HG03280 (cell line): Measurements from ENCODE around the gene ZNF689.
"Not testable (repeated sequence)": the region's sequence is repeated elsewhere in the genome, so short reads cannot be mapped to it uniquely, and the experiment has no call there.

Source experiments
- ATAC-seq: cut with Tn5 transposase; IDR thresholded peaks from one replicate; pipeline ENCODE4 v1.9.1; 2021; ENCODE audit warnings: mild to moderate bottlenecking, moderate library complexity; ENCODE audit not compliant: unreplicated experiment

Gene ZNF689

DNA sequence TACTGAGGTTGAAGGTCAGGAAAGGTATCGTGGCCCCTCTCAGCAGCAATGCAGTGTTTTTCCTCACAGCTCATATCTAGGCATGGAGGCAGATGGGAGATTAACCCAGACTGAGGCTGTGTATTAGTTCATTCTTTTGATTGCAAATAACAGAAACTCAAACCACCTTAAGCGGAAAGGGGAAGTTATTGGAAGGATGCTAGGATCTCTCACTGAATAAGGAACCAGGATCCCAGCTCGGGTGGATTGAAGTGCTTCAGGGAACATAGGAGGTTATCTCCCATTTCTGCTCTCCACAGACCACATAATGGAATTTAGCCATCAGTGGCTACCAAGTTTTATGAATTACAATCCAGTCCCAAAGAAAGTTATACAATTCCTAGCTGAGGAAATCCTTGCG lies 8.2 kb downstream of the ZNF689 start:
- no peak for ATAC-seq

DNA sequence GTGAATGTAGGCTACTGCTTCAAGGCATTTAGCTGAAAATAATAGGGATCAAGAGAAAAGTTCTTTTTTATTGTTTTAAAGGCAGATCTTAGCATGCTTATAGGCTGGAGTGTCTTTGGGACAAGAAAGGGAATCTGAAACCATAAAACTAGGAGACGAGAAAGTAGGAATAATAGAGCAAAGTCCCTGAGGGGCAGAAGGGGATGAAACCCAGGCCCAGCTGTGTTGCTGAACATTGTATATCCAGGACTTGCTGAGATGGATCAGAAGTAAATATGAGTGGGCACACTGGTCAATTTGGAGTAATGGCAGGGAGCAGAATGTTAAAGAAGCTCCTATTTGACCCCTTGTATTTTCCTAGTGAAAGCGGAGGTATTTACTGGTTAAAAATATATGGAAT lies 9.3 kb downstream of the ZNF689 start:
- ATAC-seq = no peak

DNA sequence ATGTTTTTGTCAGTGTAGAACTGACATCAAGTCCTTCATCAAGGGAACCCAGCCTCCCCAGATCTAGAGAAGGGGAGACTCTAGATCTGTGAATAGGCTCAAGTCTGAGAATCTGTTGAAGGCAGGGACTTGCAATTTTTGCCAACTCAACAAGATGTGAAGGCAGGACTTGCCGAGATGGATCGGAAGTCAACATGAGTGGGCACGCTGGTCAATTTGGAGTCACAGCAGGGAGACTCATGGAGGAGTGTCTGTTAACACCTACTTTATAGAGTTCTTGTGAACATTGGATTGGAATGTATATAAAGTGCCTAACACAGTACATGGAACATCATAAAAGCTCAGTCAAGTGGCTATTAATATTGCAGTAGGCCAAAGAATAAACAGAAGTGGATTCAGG lies 10.0 kb downstream of the ZNF689 start:
- ATAC-seq = no peak

DNA sequence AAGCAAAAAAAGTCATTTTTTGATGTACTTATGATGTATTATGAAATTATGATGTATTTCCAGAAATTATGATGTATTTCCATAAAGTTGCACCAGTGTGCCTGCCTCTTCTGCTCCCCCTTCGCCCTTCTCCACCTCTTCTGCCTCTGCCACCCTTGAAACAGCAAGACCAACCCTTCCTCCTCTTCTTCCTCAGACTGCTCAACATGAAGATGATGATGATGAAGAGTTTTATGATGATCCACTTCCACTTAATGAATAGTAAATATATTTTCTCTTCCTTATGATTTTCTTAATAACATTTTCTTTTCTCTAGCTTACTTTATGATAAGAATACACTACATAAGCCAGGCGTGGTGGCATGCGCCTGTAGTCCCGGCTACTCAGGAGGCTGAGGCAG lies 17.3 kb downstream of the ZNF689 start:
- no peak for ATAC-seq

DNA sequence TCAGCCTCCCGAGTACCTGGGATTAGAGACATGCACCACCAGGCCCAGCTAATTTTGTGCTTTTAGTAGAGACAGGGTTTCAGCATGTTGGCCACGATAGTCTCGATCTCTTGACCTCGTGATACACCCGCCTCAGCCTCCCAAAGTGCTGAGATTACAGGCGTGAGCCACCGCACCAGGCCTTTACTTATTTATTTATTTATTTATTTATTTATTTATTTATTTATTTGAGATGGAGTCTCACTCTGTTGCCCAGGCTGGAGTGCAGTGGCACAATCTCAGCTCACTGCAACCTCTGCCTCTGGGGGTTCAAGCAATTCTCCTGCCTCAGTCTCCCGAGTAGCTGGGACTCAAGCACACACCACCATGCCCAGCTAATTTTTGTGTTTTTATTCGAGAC lies 19.3 kb downstream of the ZNF689 start:
- ATAC-seq = not testable (repeated sequence)

DNA sequence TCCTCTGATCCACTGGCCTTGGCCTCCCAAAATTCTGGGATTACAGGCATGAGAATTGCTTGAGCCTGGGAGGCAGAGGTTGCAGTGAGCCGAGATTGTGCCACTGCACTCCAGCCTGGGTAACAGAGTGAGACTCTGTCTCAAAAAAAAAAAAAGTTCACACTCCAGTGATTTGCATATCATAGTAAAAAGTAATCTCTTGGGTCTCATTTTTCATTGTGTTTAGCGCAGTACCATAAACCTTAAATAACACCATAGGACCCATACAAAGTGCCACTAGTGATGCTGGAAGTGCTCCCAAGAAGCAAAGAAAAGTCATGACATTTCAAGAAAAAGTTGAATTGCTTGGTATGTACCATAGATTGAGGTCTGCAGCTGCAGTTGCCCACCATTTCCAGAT lies 20.6 kb downstream of the ZNF689 start:
- not testable (repeated sequence) for ATAC-seq

DNA sequence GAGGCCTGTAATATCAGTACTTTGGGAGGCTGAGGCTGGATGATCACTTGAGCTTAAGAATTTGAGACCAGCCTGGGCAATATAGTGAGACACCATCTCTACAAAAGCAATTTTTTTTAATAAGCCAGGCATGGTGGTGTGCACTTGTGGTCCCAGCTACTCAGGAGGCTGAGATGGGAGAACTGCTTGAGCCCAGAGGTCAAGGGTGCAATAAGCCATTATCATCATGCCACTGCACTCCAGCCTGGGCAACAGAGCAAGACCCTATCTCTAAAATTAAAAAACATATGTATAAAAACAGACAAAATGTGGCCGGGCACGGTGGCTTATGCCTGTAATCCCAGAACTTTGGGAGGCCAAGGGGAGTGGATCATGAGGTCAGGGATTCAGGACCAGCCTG lies 21.5 kb downstream of the ZNF689 start:
- no peak for ATAC-seq

DNA sequence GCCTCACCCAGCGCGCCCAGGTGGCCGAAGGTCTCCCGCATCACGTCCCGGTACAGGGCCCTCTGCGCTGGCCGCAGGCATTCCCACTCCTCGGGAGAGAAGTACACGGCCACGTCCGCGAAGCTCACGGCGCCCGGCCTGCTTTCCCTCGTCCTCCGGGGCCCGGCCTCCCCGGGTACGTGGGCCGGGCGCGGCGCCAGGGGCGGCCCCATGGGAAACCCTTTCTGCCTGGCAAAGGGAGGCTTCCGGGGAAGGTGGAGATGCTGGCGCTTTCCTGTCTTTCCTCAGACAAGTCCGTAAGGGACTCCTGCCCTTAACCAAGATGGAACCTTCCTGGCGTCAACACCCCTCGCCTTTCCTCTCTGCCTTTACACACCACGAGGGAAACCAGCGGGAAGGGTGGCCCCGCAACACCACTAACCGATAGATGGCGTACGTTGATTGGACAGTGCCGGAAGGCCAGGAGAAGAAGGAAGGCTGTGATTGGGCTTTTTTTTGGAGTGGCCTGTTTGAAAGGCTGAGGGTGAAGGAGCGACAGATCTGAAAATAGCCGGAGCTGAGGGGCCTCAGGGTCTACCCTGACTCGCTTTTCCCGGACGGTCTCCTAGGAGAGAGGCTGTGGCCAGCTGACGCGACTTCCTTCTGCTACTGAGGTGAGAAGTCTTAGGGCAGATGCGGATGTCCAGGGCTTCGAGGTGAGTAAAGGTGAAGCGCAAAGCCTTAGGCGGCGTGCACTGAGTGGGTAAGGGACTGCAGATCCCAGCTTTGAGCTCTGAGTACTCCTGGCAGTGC lies 24.6 kb downstream of the ZNF689 start, which contains the start of gene ZNF785:
Gene ZNF785, minus strand, starts transcription at position 298 of the 792 bp plus-strand sequence. Its CDS starts 86 bp downstream, at position 212.
- peak; percentile 90 for ATAC-seq

DNA sequence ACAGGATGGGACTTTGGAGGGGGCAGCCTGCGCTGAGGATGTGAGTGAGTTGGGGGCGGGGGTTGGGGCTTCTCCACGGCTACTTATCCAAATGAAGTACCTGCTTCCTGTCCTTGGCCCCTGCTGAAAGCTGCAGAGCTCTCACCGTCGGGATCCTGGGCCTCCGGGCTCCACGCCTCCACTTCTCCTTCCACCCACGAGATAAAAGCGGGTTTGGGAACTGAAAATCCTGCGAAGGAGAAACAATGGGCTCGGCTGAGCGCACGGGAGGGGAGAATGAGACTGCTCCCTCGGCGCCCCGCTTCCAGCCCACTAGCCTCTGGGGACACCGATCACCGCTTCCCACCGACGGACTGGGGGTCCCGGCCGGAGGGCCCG lies 25.2 kb downstream of the ZNF689 start:
- ATAC-seq = peak; percentile 37

DNA sequence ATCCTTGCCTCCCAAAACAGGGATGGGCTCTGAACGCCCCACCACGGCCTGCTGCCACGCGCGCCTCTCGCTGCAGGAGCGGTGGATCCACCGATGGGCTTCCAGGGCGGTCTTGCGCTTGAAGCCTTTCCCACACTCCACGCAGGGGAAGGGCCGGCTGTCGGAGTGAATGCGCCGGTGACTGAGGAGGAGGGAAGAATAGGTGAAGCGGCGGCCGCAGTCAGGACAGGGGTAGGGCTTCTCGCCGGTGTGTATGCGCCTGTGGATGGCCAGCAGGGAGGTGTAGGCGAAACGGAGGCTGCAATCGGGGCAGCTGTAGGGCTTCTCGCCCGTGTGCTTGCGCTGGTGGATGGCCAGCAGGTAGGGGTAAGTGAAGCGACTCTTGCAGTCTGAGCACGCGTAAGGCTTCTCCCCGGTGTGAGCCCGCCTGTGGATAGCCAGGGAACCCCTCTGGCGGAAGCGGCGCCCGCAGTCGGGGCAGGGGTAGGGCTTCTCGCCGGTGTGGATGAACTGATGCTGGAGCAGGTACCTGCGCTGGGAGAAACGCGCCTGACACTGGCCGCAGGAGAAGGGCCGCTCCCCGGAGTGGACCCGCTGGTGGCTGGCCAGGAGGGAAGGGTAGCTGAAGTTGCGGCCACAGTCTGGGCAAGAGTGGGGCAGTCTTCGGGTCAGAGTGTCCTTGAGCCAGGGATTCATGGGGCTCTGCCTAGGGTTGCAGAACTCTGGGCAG lies 27.4 kb downstream of the ZNF689 start:
- ATAC-seq = no peak

DNA sequence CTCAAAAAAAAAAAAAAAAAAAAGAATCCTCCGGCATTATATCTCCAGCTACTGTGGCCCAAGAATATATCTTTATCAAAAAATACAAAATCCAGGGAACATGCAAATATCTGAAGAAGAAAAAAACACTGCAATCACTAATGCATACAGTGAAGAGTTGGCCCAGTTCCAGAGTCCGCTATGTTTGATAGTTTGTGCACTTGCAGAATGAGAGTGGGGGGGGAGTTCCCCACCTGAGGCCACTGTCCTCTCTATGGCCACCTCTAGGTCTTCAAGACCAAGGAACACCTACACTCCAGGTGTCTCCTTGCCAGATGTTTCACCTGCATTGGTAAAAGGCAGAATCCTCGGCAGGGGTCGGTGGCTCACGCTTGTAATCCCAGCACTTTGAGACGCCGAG lies 28.7 kb downstream of the ZNF689 start:
- no peak for ATAC-seq

DNA sequence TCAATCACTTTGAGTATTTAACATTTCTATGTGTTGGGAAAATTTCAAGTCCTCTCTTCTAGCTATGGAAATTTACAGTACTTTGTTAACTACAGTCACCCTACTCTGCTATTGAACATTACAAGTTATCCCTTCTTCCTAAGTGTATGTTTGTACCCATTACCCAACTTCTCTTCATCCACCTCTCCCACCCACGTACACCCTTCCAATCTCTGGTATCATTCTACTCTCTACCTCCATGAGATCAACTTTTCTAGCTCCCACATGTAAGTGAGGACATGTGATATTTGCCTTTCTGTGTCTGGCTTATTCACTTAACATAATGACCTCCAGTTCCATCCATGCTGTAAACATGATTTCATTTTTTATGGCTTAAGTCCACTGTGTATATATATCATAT lies 35.5 kb downstream of the ZNF689 start:
- no peak for ATAC-seq

DNA sequence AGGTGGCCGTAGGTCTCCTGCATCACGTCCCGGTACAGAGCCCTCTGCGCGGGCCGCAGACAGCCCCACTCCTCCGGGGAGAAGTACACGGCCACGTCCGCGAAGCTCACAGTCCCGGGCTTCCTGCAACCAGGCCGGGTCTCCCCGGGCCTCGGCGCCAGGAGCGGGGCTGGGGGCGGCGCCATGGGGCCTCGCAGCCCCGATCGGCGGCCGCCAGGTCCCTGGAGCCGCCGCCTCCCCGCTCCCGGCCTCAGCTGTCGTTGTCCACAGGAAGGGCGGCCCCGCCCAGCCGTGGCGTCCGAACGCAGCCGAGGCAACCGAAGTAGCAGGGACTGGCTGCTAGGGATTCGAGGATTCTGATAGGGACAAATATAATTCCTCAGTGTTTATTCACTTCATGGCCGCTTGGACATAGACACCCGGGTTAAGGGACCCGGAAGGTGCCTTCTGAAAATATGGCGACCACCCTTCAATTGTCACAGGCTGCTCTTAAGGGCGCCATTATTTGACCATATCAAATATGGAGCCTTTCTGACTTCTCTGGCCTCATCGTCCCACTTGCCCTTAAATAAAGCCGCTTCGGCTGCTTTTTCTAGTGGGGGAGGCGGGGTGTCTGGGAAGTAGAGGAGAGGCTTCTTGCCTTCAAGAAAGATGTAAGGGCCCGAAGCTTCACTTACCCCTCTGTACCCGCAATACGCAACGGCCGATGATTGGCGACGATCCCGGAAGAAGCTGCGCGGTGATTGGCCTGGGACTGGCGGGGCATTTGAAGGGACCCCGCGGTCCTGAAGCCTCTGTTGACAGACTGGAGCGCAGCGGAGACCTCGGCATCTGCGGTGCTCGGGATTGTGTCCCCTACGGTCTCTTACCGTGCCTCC lies 38.5 kb downstream of the ZNF689 start, which contains the start of gene ZNF688:
Gene ZNF688, minus strand, starts transcription at position 270 of the 878 bp plus-strand sequence. Its CDS starts 85 bp downstream, at position 185.
- peak; percentile 80 for ATAC-seq

DNA sequence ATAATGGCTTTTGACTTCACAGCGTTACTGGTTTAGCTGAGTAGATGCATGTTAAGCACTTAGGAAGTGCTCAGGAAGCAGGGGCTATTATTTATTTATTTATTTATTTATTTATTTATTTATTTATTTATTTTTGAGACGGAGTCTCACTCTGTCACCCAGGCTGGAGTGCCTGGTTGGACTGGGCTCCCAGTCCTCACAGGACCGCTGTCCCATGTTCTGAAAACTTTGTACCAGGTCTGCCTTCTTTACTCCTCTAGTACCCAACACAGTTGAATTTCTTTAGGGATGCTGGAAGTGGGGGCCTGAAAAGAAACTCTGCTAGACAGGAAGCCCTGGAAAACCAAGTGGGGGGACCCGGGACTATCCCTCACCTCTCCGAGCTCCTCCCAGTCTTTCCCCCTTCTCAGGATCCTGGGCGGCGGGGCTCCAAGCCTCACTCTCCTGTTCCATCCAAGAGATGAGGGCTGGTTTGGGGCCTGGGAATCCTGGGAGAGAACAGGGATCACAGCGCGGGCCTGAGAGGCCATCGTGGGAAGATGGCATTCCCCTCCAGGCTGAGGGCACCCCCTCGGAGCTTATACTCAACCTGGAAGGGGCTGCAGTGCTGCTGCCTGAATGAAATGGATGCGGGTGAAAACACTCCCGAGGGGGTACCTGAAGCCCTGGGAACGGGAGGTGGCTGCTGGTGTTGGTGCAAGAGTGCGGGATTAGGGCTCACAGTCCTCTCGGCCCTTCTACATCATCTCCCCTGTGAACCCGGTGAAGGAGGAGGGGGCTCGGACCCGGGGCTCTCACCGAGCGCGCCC lies 39.3 kb downstream of the ZNF689 start:
- ATAC-seq = no peak

DNA sequence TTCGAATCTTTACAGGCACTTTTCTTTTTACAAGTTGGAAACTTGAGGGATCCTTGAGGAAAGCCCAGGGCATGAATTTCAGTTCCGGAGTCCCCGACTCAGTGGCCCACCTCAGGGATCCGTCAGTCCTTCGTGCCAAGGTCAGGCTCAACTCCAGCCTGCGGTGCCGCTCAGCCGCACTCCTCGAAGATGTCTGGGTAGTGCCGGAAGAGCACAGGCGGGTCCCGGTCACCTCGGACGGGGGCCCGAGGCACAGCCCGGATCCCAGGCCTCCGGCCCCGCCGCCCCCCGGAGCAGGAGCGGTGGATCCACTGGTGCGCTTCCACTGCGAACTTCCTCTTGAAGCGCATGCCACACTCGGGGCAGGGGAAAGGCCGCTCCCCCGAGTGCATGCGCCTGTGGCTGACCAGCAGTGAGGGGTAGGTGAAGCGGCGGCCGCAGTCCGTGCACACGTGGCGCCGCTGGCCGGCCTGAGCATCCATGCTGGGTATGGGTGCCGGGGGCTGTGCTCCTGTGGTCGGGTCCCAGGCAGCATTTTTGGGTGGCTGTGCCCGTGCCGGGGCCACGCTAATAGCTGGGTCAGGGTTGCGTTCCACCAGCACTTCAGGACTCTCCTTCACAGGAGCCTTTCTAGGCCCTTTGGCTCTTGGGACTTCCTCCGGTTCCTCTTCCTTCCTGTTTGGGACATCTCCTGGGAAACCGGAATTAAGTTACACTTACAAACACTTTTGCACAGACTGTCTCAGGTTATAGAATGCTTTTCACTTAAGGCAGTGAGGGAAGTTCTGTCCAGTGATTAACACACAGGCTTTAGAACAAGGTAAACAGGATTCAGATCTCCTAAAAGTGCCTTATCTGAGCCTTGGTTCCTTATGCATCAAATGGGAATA lies 40.2 kb downstream of the ZNF689 start:
- ATAC-seq = no peak

DNA sequence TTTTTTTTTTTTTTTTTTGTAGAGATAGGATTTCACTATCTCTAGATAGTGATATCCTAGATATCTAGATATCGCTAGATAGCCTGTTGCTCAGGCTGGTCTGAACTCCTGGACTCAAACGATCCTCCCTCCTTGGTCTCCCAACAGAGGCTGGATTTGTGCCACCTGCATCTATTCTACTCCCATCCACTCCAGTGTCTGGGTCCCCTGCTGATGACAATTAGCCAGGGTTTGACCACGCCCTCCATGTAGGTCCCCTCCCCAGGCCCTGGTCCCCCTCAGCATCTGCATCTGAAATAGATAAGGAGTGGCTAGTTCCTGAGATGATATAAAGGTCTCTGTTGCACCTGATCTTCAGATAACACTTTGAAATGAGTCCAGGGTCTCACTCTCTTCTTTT lies 40.9 kb downstream of the ZNF689 start:
- ATAC-seq = no peak

DNA sequence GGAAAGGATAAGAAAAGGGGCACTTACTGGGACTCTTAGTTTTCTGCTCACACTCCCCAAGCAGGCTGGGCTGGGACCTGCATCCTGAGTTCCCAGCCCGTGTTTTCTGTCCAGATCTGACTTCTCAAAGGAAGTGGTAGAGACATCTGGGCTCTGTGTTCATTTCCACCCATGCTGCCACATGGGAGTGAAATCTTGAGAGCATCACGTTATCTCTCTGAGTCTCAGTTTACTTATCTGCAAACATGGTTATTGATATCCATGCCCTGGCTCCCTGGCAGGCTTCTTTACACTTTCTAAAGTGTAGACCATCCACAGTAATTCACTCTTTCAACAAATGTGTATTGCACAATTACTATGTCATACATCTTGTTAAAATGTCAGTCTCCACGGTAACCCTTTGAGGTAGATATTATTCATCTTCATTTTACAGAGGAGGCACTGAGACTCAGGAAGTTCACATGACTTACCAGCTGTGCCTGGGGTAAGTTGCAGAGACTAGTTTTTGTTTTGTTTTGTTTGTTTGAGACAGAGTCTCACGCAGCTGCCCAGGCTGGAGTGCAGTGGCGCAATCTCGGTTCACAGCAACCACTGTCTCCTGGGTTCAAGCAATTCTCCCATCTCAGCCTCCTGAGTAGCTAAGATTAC lies 42.1 kb downstream of the ZNF689 start:
- ATAC-seq = peak; percentile 39

DNA sequence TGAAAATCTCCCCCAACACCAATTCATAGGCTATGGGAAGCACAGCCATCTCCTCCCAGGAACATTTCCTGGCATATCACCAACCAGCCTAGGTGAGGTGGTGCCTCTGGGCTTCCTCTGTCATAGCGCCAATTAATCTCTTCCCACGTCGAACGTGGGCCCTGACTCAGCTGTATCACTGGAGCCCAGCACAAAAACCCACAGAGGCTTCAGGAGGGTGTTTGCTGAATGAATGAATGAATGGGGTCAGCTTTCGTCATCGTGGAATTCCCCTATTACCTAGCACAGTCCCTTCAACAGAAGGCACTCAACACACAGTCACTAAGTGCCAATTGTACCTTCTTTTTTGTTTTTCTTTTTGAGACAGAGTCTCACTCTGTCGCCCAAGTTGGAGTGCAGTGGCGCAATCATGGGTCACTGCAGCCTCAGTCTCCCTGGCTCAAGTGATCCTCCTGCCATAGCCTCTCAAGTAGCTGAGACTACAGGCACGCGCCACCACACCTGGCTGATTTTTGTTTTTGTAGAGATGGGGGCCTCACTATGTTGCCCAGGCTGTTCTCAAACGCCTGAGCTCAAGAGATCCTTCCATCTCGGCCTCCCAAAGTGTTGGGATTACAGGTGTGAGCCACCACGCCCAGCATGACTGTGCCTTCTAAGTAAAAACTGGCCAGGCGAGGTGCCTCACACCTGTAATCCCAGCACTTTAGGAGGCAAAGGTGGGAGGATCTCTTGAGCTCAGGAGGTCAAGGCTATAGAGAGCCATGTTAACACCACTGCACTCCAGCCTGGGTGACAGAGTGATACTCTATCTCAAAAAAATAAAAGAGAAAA lies 42.8 kb downstream of the ZNF689 start:
- no peak for ATAC-seq
